Gastroesophageal sphincter (tissue), 4 donors: ENCODE data around the gene KIF13A. TPM values are rescaled to one million over a fixed set of nuclear protein-coding genes. Genes with fewer than 3 reads are reported as not detected.
A peak's percentile ranks its signal among the peaks of the same experiment; 100 is the strongest.
"Not testable (repeated sequence)": the region's sequence is repeated elsewhere in the genome, so short reads cannot be mapped to it uniquely, and the experiment has no call there.

Source experiments
- ATAC-seq: fragments of 150-250 bp; one replicate; pipeline ENCODE4 v1.9.1; 2016; ENCODE audit warnings: mild to moderate bottlenecking, moderate library complexity
- H3K27ac ChIP-seq, 4 donors: fragments of 200-600 bp; sonication (generic) in 3 of 4; 1 replicate in 3 of 4; 2 replicates in 1 of 4; pipeline ENCODE4 v1.5.1; 2016 to 2019
- H3K27me3 ChIP-seq: fragments of 200-600 bp; sonication (generic); one replicate; pipeline ENCODE4 v1.5.1; 2019
- H3K36me3 ChIP-seq, 2 donors: fragments of 200-600 bp; sonication (generic); one replicate each; pipeline ENCODE4 v1.5.1; 2019; ENCODE audit warnings: control low read depth in 1 of 2
- H3K4me1 ChIP-seq, 3 donors: fragments of 200-600 bp; sonication (generic); 1 replicate in 2 of 3; 2 replicates in 1 of 3; pipeline ENCODE4 v1.5.1; 2016 to 2019; ENCODE audit warnings: control low read depth in 2 of 3
- H3K4me3 ChIP-seq, 2 donors: fragments of 200-600 bp; sonication (generic); one replicate each; pipeline ENCODE4 v1.5.1; 2019; ENCODE audit warnings: mild to moderate bottlenecking in 1 of 2, moderate library complexity in 1 of 2
- H3K9me3 ChIP-seq, 3 donors: fragments of 200-600 bp; sonication (generic); one replicate each; pipeline ENCODE4 v1.5.1; 2017 to 2019; ENCODE audit warnings: control low read depth in 2 of 3
- EP300 ChIP-seq: sonication (generic); formaldehyde crosslinking; IDR thresholded peaks from one replicate; pipeline ENCODE4 v1.6.1; 2017; ENCODE audit warnings: antibody characterized with exemption, mild to moderate bottlenecking
- POLR2A ChIP-seq, 2 donors: fragments of 450-650 bp; IDR thresholded peaks; one replicate each; pipeline ENCODE4 v1.6.1; 2017; ENCODE audit warnings: antibody characterized with exemption in 2 of 2, mild to moderate bottlenecking in 2 of 2, moderate library complexity in 1 of 2
- POLR2AphosphoS5 ChIP-seq: sonication (generic); formaldehyde crosslinking; IDR thresholded peaks from one replicate; pipeline ENCODE4 v1.6.1; 2017; ENCODE audit warnings: antibody characterized with exemption
- WGBS, 2 donors: methylation state at CpG; one replicate each; pipeline ENCODE4 v1.1.5; 2018; ENCODE audit warnings: low coverage in 1 of 2; 5-methylcytosine and 5-hydroxymethylcytosine counted together
- total RNA-seq, 4 donors: library from RNA; depleted of rRNA; stranded (reverse); fragments of >200 nt; gene quantifications; one replicate each; pipeline ENCODE4 v1.1.0, GENCODE V29; 2016
- TF ChIP-seq, protein P1 (sequence below), 4 experiments: fragments of 200-600 bp in 2 of 4; fragments of 450-650 bp in 2 of 4; sonication (generic) in 1 of 4; IDR thresholded peaks; one replicate each; pipeline ENCODE4 v1.5.1; 2017 to 2019; ENCODE audit warnings: antibody characterized with exemption in 4 of 4, mild to moderate bottlenecking in 2 of 4, moderate library complexity in 2 of 4

The KIF13A gene
- total RNA-seq, 4 donors from 2014 or later: 67.7 to 98.9 (median 84.1) TPM

DNA sequence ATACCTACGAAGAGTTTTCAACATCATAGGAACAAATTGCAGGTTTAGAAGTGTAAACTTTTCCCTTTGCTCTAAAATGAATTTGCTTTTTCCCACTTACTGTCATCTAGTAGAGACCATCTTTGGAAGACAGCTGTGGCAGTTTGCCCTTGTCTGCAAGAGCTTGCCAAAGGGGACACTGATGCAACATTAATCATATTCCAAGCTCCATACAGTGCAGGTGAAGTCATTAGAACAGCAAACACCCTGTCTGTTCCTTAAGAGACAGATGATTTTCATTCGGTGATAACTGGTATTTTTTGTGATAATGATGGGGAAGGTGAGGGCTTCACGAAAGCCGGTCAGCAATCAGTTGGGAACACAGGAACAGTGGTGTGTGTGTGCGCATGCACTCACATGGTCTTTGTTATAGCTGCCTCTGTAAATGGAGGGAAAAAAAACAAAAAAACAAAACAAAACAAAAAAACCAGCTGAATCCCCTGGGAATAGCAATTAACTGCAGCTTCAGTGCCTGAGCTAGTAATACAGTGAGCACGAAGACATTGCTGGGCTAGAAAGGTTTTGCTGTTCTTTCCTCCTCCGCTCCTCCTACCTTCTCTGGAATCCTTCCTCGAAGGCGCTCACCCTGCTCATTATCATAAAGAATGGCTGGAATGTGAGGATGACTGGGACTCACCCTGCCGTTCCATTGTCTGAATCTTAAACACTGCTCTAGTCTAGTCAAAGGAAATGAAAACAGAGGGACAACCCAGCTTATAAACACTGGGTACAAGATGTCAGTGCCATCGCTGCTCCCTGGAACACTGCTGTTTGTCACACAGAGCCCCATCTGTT lies 35.2 kb upstream of the KIF13A start:
- TF ChIP-seq EP300: no peak
- Histone ChIP-seq H3K36me3 (no peaks in the 10 kb centered on the region), H3K9me3 (no peaks in the 10 kb centered on the region), H3K27me3 (no peaks in the 10 kb centered on the region), H3K4me1 (peaks cover 0 to 11% (median 6%) of the 10 kb centered on the region in 3 donors), H3K27ac (no peak overlapping the region), H3K4me3 (no peak overlapping the region)
- ATAC-seq: no peak
- WGBS, 2 donors: 31 to 52% methylated on average over 11 of the region's 11 CpGs

DNA sequence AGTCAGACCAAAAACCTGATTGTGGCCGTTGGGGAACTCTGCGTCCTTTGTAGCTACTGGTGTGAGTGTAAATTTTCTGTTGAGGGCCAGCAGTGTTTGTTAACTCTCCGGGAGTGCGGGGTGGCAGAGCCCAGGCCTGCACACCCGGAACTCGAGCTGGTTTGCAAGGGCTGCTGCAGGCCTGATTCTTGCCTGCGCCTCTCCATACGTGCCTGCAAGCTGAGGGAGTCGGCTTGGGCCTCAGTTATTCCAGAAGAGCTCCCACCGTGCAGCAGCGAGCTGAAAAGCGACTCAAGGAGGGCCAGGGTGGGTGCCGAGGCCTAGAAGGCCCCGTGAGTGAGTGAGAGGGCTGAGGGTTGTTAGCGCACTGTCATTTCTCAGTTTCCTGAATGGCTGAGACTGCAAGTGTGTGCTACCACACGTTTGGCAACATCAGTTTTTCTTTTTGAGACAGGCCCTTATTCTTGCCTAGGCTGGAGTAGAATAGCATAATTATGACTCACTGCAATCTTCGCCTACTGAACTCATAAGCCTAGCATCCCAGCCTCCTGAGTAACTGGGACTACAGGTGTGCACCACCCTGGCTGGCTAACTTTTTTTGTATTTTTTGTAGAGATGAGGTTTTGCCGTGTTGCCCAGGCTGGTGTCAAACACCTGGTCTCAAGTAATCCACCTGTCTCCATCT lies 33.9 kb upstream of the KIF13A start:
- H3K36me3 ChIP-seq: no peaks in the 10 kb centered on the region
- H3K9me3 ChIP-seq: no peaks in the 10 kb centered on the region
- no peak for ATAC-seq
- no peak overlapping the region for H3K4me3 ChIP-seq
- no peak overlapping the region for H3K27ac ChIP-seq
- TF ChIP-seq, protein P1, sequence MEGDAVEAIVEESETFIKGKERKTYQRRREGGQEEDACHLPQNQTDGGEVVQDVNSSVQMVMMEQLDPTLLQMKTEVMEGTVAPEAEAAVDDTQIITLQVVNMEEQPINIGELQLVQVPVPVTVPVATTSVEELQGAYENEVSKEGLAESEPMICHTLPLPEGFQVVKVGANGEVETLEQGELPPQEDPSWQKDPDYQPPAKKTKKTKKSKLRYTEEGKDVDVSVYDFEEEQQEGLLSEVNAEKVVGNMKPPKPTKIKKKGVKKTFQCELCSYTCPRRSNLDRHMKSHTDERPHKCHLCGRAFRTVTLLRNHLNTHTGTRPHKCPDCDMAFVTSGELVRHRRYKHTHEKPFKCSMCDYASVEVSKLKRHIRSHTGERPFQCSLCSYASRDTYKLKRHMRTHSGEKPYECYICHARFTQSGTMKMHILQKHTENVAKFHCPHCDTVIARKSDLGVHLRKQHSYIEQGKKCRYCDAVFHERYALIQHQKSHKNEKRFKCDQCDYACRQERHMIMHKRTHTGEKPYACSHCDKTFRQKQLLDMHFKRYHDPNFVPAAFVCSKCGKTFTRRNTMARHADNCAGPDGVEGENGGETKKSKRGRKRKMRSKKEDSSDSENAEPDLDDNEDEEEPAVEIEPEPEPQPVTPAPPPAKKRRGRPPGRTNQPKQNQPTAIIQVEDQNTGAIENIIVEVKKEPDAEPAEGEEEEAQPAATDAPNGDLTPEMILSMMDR (IDR thresholded peaks at IDR 0.05): no peak
- no peak for TF ChIP-seq POLR2A (IDR thresholded peaks at IDR 0.05)
- no peak for TF ChIP-seq POLR2AphosphoS5
- no peak for TF ChIP-seq EP300
- H3K4me1 ChIP-seq: peaks cover 0 to 11% (median 6%) of the 10 kb centered on the region in 3 donors
- WGBS, 2 donors: 84 to 92% methylated on average over 2 to 8 of the region's 18 CpGs
- H3K27me3 ChIP-seq: no peaks in the 10 kb centered on the region

DNA sequence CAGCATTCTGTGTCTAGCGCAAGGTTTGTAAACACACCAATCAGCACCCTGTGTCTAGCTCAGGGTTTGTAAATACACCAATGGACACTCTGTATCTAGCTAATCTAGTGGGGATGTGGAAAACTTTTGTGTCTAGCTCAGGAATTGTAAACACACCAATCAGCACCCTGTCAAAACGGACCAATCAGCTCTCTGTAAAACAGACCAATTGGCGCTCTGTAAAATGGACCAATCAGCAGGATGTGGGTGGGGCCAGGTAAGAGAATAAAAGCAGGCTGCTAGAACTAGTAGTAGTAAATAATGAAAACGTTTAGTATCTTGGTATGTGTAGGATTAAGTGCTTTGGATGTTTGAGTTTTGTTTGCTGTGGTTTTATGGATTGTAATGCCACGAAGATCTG lies 33.1 kb upstream of the KIF13A start:
- H3K9me3 ChIP-seq, ATAC-seq, H3K36me3 ChIP-seq, H3K4me3 ChIP-seq, H3K27me3 ChIP-seq, H3K27ac ChIP-seq: not testable (repeated sequence)
- H3K4me1 ChIP-seq: peaks cover 0 to 11% (median 6%) of the 10 kb centered on the region in 3 donors
- WGBS, 2 donors: 78 to 91% methylated on average over 4 to 5 of the region's 5 CpGs

DNA sequence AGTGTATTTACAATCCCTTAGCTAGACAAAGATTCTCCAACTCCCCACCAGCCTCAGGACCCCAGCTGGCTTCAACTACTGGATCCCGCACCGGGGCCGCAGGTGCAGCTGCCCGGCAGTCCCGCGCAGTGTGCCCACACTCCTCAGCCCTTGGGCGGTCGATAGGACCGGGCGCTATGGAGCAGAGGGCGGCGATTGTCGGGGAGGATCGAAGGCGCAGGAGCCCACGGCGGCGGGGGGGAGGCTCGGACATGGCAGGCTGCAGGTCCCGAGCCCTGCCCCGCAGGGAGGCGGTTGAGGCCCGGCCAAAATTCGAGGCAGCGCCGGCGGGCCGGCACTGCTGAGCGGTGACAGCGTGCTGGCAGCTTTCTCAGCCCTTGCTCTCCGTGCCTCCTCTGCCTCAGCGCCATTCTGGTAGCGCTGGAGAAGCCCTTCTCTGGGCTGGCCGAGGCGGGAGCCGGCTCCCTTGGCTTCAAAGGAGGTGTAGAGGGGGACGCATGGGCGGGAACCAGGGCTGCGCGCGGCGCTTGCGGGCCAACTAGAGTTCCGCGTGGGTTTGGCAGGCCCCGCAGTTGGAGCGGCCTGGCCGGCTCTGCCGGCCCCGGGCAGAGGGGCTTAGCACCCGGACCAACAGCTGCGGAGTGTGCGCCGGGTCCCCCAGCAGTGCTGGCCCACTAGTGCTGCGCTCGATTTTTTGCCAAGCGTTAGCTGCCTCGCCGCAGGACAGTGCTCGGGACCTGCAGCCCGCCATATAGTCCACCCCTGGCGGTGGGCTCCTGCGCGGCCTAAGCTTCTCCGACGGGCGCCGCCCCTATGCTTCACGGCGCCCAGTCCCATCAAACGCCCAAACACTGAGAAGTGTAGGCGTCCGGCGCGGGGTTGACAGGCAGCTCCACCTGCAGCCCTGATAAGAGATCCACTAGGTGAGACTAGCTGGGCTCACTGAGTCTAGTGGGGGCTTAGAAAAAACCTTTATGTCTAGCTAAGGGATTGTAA lies 32.4 kb upstream of the KIF13A start:
- no peaks in the 10 kb centered on the region for H3K36me3 ChIP-seq
- 60% methylated on average over 1 of the region's 75 CpGs; no CpG with 5 or more reads in 1 of the 2 donors for WGBS, 2 donors
- peak overlapping the region in 1 of 4 donors; percentile 14 for H3K27ac ChIP-seq
- H3K9me3 ChIP-seq: no peaks in the 10 kb centered on the region
- H3K27me3 ChIP-seq: no peaks in the 10 kb centered on the region
- TF ChIP-seq EP300 (no peak), POLR2A (IDR thresholded peaks at IDR 0.05) (no peak), POLR2AphosphoS5 (no peak)
- TF ChIP-seq, protein P1 (IDR thresholded peaks at IDR 0.05): no peak
- no peak for ATAC-seq
- H3K4me1 ChIP-seq: peaks cover 0 to 11% (median 6%) of the 10 kb centered on the region in 3 donors
- H3K4me3 ChIP-seq: peak overlapping the region in 1 of 2 donors; percentile 26

DNA sequence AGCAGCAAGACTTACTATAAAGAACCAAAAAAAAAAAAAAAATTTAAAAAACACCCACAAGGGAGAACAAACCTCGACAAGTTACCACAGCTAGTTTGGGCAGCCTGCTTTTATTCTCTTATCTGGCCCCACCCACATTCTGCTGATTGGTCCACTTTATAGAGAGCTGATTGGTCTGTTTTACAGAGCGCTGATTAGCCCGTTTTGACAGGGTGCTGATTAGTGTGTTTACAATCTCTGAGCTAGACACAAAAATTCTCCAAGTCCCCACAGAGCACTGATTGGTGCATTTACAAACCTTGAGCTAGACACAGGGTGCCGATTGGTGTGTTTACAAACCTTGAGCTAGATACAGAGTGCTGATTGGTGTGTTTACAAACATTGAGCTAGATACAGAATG lies 31.7 kb upstream of the KIF13A start:
- not testable (repeated sequence) for ATAC-seq, H3K4me3 ChIP-seq, H3K36me3 ChIP-seq, H3K9me3 ChIP-seq, H3K27ac ChIP-seq, H3K27me3 ChIP-seq
- 60% methylated on average over 4 of the region's 4 CpGs; no CpG with 5 or more reads in 1 of the 2 donors for WGBS, 2 donors
- H3K4me1 ChIP-seq: peaks cover 0 to 11% (median 6%) of the 10 kb centered on the region in 3 donors

DNA sequence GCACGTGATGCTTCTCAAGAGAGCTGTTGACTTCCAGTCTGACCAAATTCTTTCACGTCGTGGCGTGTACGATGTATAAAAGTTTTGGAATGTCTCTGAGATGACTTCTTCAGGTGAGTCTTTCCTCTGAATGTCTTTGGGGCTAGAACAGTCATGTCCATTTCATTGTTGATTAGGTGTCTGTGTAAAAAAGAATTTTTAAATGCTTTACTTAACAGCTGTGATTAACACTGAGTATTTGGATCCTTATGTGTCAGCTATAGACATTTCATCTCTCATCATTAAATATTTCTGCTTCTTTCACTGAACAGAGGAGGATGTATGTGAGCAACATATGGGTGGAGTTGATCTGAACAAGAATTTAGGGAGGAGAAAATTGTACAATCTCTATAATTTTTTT lies 29.3 kb upstream of the KIF13A start:
- no peak for ATAC-seq
- Histone ChIP-seq H3K27me3 (no peaks in the 10 kb centered on the region), H3K4me1 (no peaks in the 10 kb centered on the region), H3K9me3 (no peaks in the 10 kb centered on the region), H3K27ac (no peak overlapping the region), H3K36me3 (no peaks in the 10 kb centered on the region), H3K4me3 (no peak overlapping the region)
- TF ChIP-seq, protein P1 (IDR thresholded peaks at IDR 0.05): no peak
- TF ChIP-seq POLR2A (IDR thresholded peaks at IDR 0.05) (no peak), EP300 (no peak), POLR2AphosphoS5 (no peak)
- WGBS, 2 donors: 66 to 75% methylated on average over 5 of the region's 5 CpGs
